Measurements from ENCODE around the gene IDH3G. TPM values are rescaled to one million over a fixed set of nuclear protein-coding genes. Genes with fewer than 3 reads are reported as not detected.

IDH3G gene
- total and polyA plus RNA-seq, 5 donors, result 60.6 to 68.6 (median 66.9) TPM

DNA sequence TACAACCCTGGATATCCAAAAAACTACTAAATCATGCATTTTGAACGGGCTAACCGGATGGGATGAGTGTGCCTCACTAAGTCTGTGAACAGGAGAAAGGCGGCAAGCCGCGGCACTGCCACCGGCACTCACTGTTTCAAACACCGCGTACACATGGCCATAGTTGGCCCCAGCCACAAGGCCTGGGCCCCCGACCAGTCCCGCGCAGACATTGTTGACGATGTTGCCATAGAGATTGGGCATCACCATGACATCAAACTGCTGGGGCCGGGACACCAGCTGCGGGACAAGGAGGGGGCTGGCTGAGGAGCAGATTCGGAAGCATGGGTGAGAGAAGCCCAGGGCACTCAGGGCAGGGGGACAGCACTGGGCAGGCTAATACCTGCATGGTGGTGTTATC is 7.5 kb downstream of the IDH3G start:
- WGBS, result 75% methylated on average over 15 of the region's 15 CpGs

DNA sequence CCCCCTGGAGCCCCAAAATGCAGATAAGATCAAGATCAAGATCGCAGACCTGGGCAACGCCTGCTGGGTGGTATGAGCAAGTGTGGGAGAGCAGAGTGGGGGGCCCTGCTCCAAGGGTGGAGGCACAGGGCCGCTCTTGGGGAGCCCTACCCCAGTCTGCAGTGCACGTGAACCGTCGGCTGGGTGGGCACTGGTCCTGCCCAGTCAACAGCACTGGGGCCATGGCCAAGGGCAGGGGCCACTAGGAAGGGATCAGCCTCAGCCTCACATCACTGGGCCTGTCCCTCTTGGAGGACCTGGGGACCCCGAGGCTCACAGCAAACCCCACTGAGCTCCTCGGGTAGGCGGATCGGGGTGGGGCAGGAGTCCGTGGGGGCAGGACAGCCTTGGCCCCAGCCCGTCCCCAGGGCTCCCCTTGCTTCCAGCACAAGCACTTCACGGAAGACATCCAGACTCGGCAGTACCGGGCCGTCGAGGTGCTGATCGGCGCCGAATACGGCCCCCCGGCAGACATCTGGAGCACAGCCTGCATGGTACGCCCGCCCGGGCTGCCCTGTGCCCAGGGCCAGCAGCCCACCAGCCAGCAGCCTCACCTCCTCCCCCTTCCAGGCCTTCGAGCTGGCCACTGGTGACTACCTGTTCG is 9.7 kb downstream of the IDH3G start:
- Histone ChIP-seq H3K27me3 (ENCODE audit: control insufficient read depth, insufficient read depth) (no peaks in the 10 kb centered on the region), H3K27ac (ENCODE audit: low read length) (no peak overlapping the region), H3K4me3 (ENCODE audit: low read length) (no peak overlapping the region), H3K4me1 (ENCODE audit: control insufficient read depth, insufficient read depth, low read length) (peaks cover 2% of the 10 kb centered on the region), H3K9me3 (ENCODE audit: control insufficient read depth, low read length) (no peaks in the 10 kb centered on the region)
- intact Hi-C loops (cut with DNase I), result no loop called here
- no peak for ATAC-seq
- DNase-seq, result no peak
- 88% methylated on average over 27 of the region's 27 CpGs for WGBS

More for the DNA sequence above, 7.5 kb downstream of the IDH3G start:
- Histone ChIP-seq H3K9me3 (ENCODE audit: control insufficient read depth, low read length) (no peaks in the 10 kb centered on the region), H3K4me1 (ENCODE audit: control insufficient read depth, insufficient read depth, low read length) (peaks cover 2% of the 10 kb centered on the region), H3K27me3 (ENCODE audit: control insufficient read depth, insufficient read depth) (no peaks in the 10 kb centered on the region), H3K27ac (ENCODE audit: low read length) (no peak overlapping the region), H3K4me3 (ENCODE audit: low read length) (no peak overlapping the region)
- DNase-seq (no peak), ATAC-seq (no peak)
- intact Hi-C loops (cut with DNase I), result no loop called here

DNA sequence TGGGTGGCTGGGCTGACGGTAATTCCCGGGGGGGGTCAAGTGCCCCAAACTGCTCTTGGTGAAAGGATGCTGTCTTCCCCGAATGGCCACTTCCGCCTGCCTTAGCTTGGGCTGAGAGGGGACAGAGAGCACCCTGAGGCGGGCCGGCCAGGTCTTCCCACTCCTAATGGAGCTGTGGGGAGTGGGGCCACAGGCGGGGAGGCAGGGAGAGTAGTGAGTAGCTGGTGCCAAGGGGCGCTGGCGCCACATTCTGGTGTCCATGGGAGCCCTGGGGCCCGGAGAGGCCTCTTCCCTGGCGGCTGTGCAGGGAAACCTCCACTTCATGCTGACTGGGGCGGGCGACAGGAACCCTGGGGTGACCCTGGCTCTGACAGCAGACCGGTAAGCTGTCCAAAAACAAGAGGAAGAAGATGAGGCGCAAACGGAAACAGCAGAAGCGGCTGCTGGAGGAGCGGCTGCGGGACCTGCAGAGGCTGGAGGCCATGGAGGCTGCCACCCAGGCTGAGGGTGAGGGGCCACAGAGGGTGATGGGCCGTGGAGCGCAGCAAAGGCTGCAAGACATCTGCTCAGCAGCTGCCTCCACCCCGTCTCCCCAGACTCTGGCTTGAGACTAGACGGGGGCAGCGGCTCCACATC is 10.7 kb downstream of the IDH3G start:
- no peak for ATAC-seq
- Histone ChIP-seq H3K9me3 (ENCODE audit: control insufficient read depth, low read length) (no peaks in the 10 kb centered on the region), H3K27me3 (ENCODE audit: control insufficient read depth, insufficient read depth) (no peaks in the 10 kb centered on the region), H3K27ac (ENCODE audit: low read length) (no peak overlapping the region), H3K4me1 (ENCODE audit: control insufficient read depth, insufficient read depth, low read length) (peaks cover 2% of the 10 kb centered on the region), H3K4me3 (ENCODE audit: low read length) (no peak overlapping the region)
- intact Hi-C loops (cut with DNase I), result no loop called here
- no peak for DNase-seq
- 64% methylated on average over 24 of the region's 24 CpGs for WGBS

DNA sequence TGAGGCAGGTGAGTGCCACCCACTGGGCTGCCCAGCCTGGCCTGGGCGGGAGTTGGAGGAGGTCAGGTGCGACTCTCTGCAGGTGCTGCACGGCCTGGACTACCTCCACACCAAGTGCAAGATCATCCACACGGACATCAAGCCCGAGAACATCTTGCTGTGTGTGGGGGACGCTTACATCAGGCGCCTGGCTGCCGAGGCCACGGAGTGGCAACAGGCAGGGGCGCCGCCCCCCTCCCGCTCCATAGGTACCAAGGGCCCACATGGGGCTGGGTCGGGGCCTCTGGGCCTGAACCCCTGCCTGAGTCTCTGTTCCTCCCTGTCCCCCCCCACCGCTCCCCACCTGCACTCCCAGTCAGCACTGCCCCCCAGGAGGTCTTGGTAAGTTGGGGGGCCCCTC is 11.3 kb downstream of the IDH3G start:
- DNase-seq (no peak), ATAC-seq (no peak)
- WGBS, result 90% methylated on average over 14 of the region's 14 CpGs
- no peaks in the 10 kb centered on the region for H3K27me3 ChIP-seq (ENCODE audit: control insufficient read depth, insufficient read depth)
- no peak overlapping the region for H3K27ac ChIP-seq (ENCODE audit: low read length)
- H3K4me3 ChIP-seq (ENCODE audit: low read length), result no peak overlapping the region
- H3K4me1 ChIP-seq (ENCODE audit: control insufficient read depth, insufficient read depth, low read length), result peaks cover 2% of the 10 kb centered on the region
- H3K9me3 ChIP-seq (ENCODE audit: control insufficient read depth, low read length), result no peaks in the 10 kb centered on the region
- intact Hi-C loops (cut with DNase I), result no loop called here

DNA sequence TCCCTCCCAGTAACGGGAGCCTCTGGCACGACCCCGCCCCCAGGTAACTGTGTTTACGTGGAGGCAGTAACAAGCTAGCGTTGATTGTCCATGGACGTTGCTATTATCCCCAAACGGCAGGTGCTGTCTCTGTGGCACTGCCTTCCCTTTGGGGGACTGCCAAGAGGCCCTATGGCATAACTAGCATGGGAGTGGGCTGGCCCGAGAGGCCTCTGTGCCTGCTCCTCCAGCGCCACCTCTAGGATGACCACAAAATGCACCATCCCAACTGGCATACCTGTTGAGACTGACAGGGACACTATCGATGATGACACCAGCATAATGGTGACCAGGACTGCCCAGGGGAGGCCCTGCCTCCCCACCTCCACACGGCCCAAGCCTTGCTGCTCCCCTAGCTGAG is 11.9 kb downstream of the IDH3G start:
- WGBS, result 51% methylated on average over 11 of the region's 11 CpGs
- intact Hi-C loops (cut with DNase I), result no loop called here
- no peaks in the 10 kb centered on the region for H3K27me3 ChIP-seq (ENCODE audit: control insufficient read depth, insufficient read depth)
- H3K4me3 ChIP-seq (ENCODE audit: low read length), result no peak overlapping the region
- H3K4me1 ChIP-seq (ENCODE audit: control insufficient read depth, insufficient read depth, low read length), result peaks cover 2% of the 10 kb centered on the region
- H3K9me3 ChIP-seq (ENCODE audit: control insufficient read depth, low read length), result no peaks in the 10 kb centered on the region
- DNase-seq (no peak), ATAC-seq (no peak)
- H3K27ac ChIP-seq (ENCODE audit: low read length), result no peak overlapping the region

DNA sequence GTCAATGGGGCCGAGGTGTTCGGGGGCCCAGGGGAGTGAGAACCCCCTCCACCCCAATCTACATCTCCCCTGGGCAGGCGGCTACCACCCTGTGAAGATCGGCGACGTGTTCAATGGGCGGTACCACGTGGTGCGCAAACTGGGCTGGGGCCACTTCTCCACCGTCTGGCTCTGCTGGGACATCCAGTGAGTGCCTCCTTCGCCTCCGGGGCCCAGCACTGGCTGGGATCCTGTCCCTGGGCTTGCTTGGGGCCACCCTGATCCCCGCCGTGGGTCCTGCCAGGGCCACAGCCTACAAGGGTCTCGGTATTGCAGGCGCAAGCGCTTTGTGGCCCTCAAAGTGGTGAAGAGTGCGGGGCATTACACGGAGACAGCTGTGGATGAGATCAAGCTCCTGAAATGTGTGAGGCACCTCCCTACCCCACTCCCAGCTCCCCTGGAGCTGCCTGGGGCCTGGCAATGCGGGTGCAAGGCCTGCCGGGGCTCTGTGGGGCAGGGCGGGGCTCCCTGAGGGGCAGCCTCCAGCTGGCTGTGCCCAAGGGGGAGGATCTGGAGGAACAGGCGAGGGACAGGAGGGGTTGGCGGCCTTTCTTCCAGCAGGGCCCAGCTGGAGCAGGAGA is 12.6 kb downstream of the IDH3G start:
- no peak overlapping the region for H3K4me3 ChIP-seq (ENCODE audit: low read length)
- peak overlapping the region; percentile 60 for H3K27ac ChIP-seq (ENCODE audit: low read length)
- no peaks in the 10 kb centered on the region for H3K27me3 ChIP-seq (ENCODE audit: control insufficient read depth, insufficient read depth)
- DNase-seq, result peak in 1 of 3 donors; percentile 66
- no peaks in the 10 kb centered on the region for H3K9me3 ChIP-seq (ENCODE audit: control insufficient read depth, low read length)
- intact Hi-C loops (cut with DNase I), result no loop called here
- peaks cover 2% of the 10 kb centered on the region for H3K4me1 ChIP-seq (ENCODE audit: control insufficient read depth, insufficient read depth, low read length)
- 51% methylated on average over 24 of the region's 24 CpGs for WGBS
- ATAC-seq, result peak; percentile 28 to 60

DNA sequence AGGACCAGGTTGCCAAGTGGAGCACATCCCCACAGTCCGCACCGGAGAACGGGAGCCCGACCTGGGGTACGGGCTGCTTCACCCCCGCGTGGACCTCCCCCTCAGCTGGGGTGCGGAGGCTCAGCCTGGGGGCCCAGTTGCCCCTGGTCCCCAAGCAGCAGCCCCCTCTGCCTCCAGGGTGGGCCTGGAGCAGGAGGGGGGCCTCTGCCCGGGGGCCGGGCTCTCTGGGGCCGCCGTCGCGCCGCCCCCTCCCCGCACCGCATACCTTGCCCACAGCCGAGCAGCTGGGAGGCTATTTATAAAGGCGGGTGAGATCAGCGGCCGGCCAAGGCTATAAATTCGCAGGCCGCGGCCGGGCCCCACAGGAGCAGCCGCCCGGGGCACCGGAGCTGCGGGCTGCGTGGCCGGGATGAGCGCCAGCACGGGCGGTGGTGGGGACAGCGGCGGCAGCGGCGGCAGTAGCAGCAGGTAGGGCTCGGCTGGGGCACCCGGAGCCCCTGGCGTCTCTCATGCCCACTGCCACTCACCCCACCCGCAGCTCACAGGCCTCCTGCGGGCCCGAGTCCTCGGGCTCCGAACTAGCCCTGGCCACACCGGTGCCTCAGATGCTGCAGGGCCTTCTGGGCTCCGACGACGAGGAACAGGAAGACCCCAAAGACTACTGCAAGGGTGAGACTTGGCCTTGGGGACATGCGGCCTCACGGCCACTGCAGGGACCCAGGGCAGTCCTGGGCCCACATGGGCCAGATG is 13.3 kb downstream of the IDH3G start, which contains the start of gene SRPK3:
Gene SRPK3, plus strand, starts transcription at position 364 of the 750 bp plus-strand sequence. Its CDS starts 46 bp downstream, at position 410.
- peak; percentile 48 to 52 for ATAC-seq
- Histone ChIP-seq H3K4me1 (ENCODE audit: control insufficient read depth, insufficient read depth, low read length) (peaks cover 2% of the 10 kb centered on the region), H3K27ac (ENCODE audit: low read length) (peak within 1 kb of the TSS; percentile 68), H3K9me3 (ENCODE audit: control insufficient read depth, low read length) (no peaks in the 10 kb centered on the region), H3K27me3 (ENCODE audit: control insufficient read depth, insufficient read depth) (no peaks in the 10 kb centered on the region), H3K4me3 (ENCODE audit: low read length) (no peak within 1 kb of the TSS)
- WGBS, result 17% methylated on average over 52 of the region's 52 CpGs
- DNase-seq, result peak in 2 of 3 donors; percentile 69 to 76
- intact Hi-C loops (cut with DNase I), result no loop called here

DNA sequence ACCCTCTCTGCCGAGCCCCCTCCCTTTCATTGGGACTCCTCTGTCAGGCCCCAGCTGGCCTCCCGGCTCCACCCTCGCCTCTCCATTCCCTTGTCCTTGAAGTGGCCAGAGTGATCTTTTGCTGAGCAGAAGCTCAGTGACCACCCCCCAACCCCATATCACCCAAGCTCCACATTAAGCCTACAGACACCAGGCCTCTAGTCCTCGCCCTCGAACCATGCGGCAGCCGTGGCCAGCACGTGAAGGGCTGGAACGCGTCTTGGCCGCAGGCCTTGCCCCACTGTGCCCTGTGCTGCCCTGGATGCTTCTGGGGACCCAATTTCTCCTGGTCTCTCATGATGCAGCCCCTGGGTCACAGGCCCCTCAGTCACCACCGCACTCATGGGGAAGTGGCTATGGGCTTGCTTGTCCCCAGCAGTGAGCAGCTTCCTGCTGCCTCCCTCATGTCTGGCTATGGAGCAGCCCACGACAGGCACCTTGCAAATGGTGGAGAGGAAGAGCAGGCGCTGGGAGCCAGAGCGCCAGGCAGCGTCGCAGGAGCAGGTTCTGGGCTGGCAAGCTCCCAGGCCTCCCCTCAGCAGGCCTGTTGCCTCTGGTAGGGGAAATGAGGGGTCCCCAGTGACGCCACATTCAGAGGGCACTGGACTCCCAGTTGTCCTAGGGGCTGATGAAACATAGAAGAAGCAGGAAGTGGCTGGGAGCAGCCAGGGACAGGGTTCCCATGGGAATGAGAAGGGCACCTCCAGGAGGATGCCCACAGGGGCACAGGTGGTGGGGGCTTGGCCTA is 14.1 kb downstream of the IDH3G start:
- H3K9me3 ChIP-seq (ENCODE audit: control insufficient read depth, low read length), result no peaks in the 10 kb centered on the region
- no peak for ATAC-seq
- peak overlapping the region; percentile 68 for H3K27ac ChIP-seq (ENCODE audit: low read length)
- WGBS, result 69% methylated on average over 18 of the region's 18 CpGs
- H3K27me3 ChIP-seq (ENCODE audit: control insufficient read depth, insufficient read depth), result no peaks in the 10 kb centered on the region
- intact Hi-C loops (cut with DNase I), result no loop called here
- peak; percentile 4 to 53 (median 36) for DNase-seq
- no peak overlapping the region for H3K4me3 ChIP-seq (ENCODE audit: low read length)
- H3K4me1 ChIP-seq (ENCODE audit: control insufficient read depth, insufficient read depth, low read length), result peaks cover 2% of the 10 kb centered on the region

DNA sequence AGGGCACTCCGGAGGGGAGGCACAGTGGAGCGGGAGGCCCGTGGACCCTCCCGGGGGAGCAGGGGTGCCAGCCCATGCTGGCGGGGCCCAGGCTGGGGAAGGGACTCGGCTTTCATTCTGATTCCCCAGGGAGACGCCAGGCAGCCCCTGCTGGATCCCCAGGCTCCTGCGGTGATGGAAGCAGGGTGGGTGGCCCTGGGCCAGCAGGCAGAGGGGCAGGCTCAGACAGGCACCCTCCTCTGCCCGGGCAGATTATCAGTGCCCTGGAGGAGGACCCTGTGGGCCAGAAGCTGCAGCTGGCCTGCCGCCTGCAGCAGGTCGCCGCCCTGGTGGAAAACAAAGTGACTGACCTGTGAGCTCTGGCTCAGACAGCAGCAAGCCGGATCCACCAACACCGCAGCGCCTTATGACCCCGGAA is 15.5 kb downstream of the IDH3G start:
- whole genome bisulfite sequencing, result 80% methylated on average over 16 of the region's 16 CpGs
- peak; percentile 15 to 51 (median 51) for DNase-seq
- Histone ChIP-seq H3K27ac (ENCODE audit: low read length) (no peak overlapping the region), H3K9me3 (ENCODE audit: control insufficient read depth, low read length) (no peaks in the 10 kb centered on the region), H3K4me1 (ENCODE audit: control insufficient read depth, insufficient read depth, low read length) (peaks cover 2% of the 10 kb centered on the region), H3K27me3 (ENCODE audit: control insufficient read depth, insufficient read depth) (no peaks in the 10 kb centered on the region), H3K4me3 (ENCODE audit: low read length) (no peak overlapping the region)
- intact Hi-C loops (cut with DNase I), result no loop called here
- ATAC-seq, result no peak

DNA sequence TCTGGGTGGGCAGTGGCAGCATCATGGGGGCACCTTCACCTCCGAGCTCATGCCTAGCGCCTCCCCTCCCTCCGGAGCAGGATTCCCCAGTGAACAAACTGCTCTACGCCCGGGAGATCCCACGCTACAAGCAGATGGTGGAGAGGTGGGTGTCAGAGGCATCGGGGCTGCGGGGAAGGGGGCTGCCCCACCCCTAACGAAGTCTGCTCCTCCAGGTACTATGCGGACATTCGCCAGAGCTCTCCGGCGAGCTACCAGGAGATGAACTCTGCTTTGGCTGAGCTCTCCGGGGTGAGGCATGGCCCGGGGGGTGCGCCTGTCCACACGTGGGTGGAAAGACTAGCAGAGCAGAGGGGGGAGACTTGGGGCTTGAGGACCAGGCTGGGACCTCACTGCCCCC is 16.0 kb downstream of the IDH3G start:
- DNase-seq, result peak; percentile 3 to 48 (median 11)
- Histone ChIP-seq H3K27me3 (ENCODE audit: control insufficient read depth, insufficient read depth) (no peaks in the 10 kb centered on the region), H3K9me3 (ENCODE audit: control insufficient read depth, low read length) (no peaks in the 10 kb centered on the region), H3K4me3 (ENCODE audit: low read length) (no peak overlapping the region), H3K27ac (ENCODE audit: low read length) (no peak overlapping the region), H3K4me1 (ENCODE audit: control insufficient read depth, insufficient read depth, low read length) (peaks cover 2% of the 10 kb centered on the region)
- no peak for ATAC-seq
- WGBS, result 69% methylated on average over 17 of the region's 17 CpGs
- intact Hi-C loops (cut with DNase I), result no loop called here

Data from right cardiac atrium (tissue), 5 donors.